ENCODE data around the gene PDE4D.

The PDE4D gene

GRCh38 chr5:59189472-59190244, 703.9 kb downstream of the PDE4D start:
- DNase-seq, result no peak

DNA sequence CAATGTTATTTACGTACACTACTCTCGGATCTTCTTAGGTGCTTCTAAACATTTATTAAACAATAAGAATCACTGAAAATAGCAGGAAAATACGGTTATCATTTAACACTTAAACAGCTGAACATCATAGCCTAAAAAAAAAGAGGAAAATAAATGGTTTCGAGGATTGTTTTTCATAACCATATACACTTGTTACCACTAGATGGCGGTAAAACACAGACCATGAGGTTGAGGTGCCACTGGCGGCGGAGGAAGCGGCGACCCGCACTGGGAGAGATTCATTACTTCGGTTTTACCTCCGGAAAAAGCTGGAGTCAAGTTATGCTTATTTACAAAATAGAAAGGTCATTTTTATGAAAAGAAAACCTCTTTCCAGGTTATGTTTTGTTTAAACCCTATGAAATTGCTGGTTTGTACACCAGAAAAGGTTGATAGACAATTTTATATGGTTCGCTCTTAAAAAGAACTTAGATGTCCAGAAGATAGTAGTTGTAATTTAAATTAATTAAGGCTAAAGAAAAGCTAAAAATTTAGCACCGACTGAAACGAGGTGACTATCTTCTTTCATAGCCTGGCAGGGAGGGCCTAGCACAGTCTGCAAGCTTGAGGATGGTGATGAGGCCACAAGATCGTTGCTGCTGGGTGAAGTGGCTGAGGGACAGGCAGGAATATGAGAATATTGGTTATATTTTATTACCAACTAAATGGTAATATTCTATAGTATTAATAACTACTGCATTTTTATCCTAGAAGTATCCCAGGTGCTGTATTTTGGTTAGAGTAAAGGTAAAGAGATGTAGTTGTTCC, 704.9 kb downstream of the PDE4D start:
- DNase-seq, result peak; percentile 61

DNA sequence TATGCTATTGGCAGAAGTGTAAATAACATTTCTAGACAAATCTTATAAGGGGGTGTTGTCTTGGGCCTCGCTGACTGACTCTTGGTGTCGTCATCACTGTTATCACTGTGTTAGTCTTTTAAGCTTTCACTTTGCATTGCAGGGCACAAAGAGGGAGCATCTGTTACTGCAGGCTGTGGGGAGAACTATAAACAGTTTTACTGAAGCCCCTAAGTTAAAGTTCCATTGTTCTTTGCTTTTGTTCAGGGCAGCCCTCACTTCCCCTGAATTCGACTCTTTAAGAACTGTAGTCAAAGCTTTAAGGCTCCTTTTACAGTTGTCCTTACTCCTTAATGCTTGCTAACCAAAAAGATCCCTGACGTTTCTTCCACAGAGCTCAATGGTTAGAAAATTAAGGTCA, 705.7 kb downstream of the PDE4D start:
- DNase-seq, result no peak

DNA sequence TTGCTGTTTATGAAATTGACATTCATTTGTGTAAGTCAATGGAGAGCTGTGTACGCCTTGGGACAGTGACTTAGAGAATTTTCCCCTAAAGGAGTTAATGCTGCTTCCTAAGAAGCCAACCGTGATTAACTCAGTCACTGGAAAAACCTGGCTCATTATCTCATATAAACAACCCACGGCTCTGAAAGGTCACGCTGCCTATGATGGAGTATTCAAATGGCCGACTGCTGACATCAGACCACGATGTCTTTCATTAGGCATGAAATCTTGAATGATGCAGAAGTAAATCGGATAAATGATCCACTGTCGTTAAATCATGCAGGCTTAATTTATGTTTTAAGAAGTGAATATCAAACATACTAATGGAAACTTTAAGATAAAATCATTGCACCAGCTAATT, 706.9 kb downstream of the PDE4D start:
- no peak for DNase-seq

GRCh38 chr5:59185757-59186385, 707.7 kb downstream of the PDE4D start:
- DNase-seq, result no peak

GRCh38 chr5:59184769-59185168, 708.8 kb downstream of the PDE4D start:
- DNase-seq, result no peak

GRCh38 chr5:59182760-59183159, 710.8 kb downstream of the PDE4D start:
- no peak for DNase-seq

GRCh38 chr5:59180515-59180914, 713.0 kb downstream of the PDE4D start:
- DNase-seq, result no peak

DNA sequence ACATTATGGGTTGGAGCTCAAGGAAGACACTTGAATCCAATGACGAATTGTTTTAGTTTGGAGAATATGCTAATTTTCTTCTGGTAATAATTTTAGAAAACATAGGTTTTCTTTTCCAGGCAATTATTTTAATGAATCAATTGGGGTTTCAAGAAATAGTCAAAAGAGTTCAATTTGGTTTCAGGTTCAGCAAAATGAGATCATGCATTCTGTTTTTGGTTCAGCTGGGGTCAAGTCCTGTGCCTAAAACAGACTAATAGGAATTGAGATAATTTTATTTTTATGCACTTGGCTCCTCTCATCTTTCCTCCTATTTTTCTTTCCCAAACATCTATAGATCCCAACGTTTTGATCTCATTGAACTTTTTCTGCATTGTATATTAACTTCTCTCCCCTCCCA, 713.8 kb downstream of the PDE4D start:
- no peak for DNase-seq

DNA sequence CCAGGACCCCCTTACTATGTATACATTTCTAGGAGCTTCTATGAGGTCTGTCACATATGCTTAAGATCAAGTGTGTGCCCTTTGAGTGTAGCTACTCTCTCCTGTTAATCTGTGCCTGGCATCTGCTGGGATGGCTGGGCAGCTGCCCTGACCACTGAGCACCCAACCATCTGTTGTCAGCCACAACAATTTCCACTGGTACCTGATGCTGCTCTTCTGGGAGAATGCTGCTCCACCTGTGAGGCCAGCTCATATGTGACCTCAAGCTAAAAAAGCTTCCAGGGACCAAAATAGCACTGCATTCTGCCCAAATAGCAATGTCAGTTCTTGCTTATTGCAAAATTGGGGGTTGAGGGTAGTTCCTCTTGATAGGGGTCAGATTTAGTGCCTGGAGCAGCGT, 715.0 kb downstream of the PDE4D start:
- no peak for DNase-seq

- no peak for DNase-seq
These were observed 715.5 kb downstream of the PDE4D start for GRCh38 chr5:59178071-59178470.

DNA sequence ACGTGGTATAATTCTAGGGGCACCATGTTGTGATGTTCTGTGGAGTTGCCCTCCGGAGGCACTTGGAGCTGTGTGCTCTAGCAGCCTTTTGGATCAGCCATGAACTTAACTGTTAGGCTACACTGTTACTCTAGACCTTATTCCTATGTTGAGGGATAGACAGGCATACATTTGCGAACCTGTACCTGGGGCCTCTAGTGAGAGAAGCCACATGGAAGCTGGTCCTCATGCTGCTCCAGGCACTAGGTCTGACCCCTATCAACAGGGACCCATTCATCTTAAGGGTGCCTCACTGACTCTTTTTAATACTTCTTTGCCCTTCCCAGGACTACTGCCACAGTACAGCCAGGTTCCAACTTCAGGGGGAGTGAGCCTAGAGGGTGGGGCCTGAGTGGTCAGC, 715.9 kb downstream of the PDE4D start:
- no peak for DNase-seq

DNA sequence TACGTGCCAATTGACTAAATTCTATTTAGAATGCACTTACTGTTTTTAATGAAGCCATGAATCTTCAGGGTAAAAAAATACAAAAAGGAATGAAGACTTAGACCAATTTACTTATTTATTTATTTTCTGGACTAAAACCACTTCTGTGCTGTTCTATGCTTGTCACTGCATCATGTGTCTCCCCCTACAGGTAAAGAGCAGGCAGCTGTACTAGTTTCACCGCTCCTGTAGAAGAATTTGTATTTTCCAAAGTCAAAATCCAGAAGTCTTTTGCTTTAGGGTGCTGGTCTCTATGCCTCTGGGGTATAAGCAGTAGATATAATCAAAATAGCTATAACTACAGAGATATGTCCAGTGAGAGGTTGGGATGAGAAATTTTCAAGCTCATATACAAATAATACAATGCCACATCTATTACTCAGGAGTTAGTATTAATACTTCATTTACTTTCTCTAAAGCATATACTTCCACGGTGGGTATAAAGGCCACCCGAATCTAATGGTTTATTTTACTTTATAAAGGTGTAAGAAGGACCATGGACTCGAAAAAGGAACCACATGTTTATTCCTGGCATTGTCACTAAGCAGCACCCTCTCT, 719.2 kb downstream of the PDE4D start:
- DNase-seq, result peak; percentile 58

DNA sequence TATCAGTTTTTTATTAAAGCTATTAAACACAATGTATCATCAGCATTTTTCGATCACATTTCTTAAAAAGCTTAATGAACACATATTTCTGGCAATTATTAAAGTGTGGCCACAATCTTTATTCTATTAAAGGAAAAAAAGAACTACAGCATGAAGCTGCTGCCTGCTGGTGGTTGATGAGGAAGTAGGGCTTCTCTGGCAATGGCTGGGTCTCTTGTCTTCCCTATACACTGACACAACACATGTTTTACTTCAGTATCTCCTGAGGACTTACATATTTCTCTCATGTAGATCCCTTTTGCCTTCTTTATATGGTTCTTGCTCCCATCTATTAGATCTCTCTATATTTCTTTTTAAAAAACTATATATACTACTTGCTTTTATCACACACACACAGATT, 719.9 kb downstream of the PDE4D start:
- DNase-seq, result no peak

DNA sequence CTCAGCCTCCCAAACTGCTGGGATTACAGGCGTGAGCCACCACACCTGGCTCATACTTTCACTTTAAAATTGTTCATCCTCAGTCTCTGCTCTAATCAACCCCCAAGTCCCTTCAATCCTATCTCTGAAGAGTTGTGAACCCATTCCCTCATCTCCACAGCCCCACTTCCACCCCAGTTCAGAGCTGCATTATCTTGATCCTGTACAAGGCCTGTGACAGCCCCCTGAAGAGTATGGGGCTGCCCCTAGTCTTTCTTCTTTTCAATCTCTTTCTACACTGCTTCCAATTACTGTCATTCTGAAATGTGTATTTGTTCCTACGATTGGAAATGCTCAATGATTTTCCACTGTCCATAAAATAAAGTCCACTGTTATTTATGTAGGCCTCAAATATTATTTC, 722.4 kb downstream of the PDE4D start:
- DNase-seq, result no peak

DNA sequence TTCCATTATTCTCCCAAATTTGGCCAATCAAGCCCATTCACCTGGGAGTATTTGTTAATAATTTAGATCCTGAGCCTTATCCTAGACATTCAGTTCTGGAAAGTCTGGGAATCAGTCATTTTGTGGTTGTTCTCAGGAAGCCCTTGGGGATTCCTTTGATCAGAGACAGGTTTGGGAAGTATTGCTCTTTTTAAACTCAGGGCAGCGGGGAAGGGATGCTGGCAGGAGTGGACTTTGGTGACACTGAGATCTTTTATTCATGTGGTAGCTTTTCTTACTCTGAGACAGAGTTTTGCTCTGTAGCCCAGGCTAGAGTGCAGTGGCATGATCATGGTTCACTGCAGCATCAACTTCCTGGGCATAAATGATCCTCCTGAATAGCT, 723.8 kb downstream of the PDE4D start:
- DNase-seq, result no peak

- DNase-seq, result no peak
These were observed 724.3 kb downstream of the PDE4D start for GRCh38 chr5:59169081-59169767.

GRCh38 chr5:59168067-59168466, 725.5 kb downstream of the PDE4D start:
- no peak for DNase-seq

- DNase-seq, result no peak
These were observed 729.3 kb downstream of the PDE4D start for GRCh38 chr5:59164041-59164830.

DNA sequence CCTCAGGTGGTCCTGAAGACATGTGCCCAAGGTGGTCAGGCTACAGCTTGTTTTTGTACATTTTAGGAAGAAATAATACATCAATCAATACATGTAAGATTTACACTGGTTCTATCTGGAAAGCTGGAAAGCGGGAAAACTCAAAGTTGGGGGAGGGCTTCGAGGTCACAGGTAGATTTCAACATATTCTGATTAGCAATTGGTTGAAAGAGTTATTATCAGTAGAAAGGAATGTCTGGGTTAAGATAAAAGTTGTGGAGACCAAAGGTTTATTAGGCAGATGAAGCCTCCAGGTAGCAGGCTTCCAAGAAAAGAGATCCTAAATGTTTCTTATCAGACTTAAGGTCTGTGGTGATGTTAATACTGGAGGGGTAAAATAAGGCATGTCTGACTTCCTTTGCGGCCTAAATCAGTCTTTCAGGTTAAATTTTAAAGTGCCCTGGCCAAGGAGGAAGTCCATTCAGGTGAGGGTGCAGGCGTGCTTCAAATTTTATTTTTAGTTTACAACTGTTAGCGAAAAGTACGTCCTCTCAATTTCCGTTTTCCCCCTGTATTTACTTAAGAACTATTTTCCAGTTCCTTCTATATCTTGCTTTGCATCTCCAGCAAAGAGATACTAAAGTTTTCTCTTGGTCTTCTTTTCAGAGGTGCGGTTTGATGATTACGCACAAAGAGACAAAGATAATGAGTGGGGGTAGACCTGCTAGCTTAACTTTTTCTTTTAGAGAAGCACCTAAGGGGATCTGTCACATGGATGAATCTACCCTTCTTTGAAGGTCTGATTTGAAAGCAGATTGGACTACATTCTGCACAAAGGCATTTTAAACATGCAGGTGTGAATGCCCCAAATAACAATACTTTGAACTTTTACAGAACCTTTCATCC, 732.1 kb downstream of the PDE4D start:
- DNase-seq, result peak; percentile 59

Data from central memory CD4-positive, alpha-beta T cell (primary cell).